GM19193 (cell line): ENCODE results near the gene ABTB2.

Experiments
- POLR2A ChIP-seq: IDR thresholded peaks from 4 replicates; pipeline ENCODE4 v1.6.1; 2011; ENCODE audit not compliant: insufficient read depth, insufficient read length; ENCODE audit errors: extremely low read depth

The ABTB2 gene

GRCh38 chr11:34278693-34279297 is 79.0 kb downstream of the ABTB2 start:
- no peak for TF ChIP-seq POLR2A

- no peak for TF ChIP-seq POLR2A
Observed at GRCh38 chr11:34278175-34278574, 79.6 kb downstream of the ABTB2 start.

GRCh38 chr11:34277171-34277570 is 80.6 kb downstream of the ABTB2 start:
- TF ChIP-seq POLR2A: no peak

- TF ChIP-seq POLR2A: no peak
Observed at GRCh38 chr11:34276352-34276864, 81.4 kb downstream of the ABTB2 start.

GRCh38 chr11:34275486-34275885 is 82.3 kb downstream of the ABTB2 start:
- no peak for TF ChIP-seq POLR2A

- TF ChIP-seq POLR2A: no peak
Observed at GRCh38 chr11:34274712-34275398, 83.0 kb downstream of the ABTB2 start.

GRCh38 chr11:34273099-34273498 is 84.7 kb downstream of the ABTB2 start:
- no peak for TF ChIP-seq POLR2A

- TF ChIP-seq POLR2A: no peak
Observed at GRCh38 chr11:34271727-34272126, 86.1 kb downstream of the ABTB2 start.

GRCh38 chr11:34270711-34271110 is 87.1 kb downstream of the ABTB2 start:
- no peak for TF ChIP-seq POLR2A

- TF ChIP-seq POLR2A: no peak
Observed at GRCh38 chr11:34269694-34270245, 88.0 kb downstream of the ABTB2 start.

GRCh38 chr11:34268906-34269430 is 88.8 kb downstream of the ABTB2 start:
- TF ChIP-seq POLR2A: no peak

GRCh38 chr11:34267417-34267816 is 90.4 kb downstream of the ABTB2 start:
- no peak for TF ChIP-seq POLR2A

- no peak for TF ChIP-seq POLR2A
Observed at GRCh38 chr11:34267013-34267412, 90.8 kb downstream of the ABTB2 start.

GRCh38 chr11:34266090-34266912 is 91.5 kb downstream of the ABTB2 start:
- TF ChIP-seq POLR2A: no peak

GRCh38 chr11:34264303-34265110 is 93.3 kb downstream of the ABTB2 start:
- TF ChIP-seq POLR2A: no peak
